GM21576 (cell line): ENCODE measurements around the gene CBX1.

Experiments used
- ATAC-seq: cut with Tn5 transposase; IDR thresholded peaks from one replicate; pipeline ENCODE4 v1.9.1; 2021; ENCODE audit warnings: mild to moderate bottlenecking, moderate library complexity; ENCODE audit not compliant: unreplicated experiment

CBX1 gene

DNA sequence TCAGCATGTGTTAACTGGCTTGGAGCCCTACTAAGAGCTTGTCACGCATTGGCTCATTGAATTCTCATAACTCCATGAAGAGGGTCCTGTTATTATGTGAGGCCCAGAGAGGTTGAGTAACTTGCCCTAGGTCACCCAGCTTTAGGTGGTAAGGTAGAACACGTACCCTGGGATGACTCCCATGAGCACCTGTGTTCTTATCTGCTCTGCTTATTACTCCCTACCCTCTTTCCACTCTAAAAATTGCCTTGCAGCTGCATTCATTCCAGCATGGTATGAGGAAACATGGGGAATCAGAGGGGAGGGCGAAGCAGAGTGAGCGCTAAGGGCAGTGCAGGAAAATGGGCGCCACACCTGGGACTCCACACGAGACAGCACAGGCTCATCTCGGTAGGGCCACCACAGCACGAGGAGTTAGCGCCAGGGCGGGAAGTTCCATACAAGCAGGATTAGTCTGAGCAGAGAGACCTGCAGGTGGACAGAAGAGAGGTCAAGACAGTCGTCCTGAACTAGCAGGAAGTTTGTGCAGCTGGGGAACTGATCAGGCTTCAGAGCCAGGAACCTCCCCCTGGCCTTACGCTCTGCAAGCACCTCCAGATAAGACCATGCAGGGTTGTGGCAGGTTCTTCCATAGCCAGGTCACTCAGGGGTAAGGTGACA is 73.8 kb downstream of the CBX1 start:
- ATAC-seq = no peak

GRCh38 chr17:48026502-48027321 is 74.6 kb downstream of the CBX1 start:
- ATAC-seq = no peak

DNA sequence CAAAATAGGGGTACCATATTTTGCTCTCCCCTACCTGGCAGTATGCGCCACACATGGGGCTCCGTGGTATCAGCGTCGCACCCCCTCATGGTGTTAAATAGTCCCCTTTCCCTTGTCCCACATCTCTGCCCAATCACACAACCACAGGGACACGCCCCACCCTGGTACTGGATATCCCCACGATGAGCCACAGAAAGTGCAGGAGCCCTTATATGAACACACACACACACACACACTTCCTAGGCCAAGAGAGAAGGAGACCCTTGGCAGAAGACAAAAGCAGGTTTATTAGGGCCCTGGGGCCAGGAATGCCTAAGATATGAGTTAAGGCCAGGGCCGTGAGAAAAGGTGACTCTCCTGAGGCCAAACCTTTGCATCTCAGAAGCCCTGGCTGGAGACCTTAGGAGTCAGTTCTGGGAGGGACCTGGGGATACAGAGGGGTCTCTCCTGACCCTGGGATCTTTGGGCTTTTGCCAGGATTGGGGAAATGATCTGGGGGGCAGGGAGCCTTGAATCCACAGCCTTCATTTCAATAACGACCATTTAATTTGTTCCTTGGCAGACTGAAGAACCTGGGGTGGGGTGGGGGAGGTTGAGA is 75.3 kb downstream of the CBX1 start:
- ATAC-seq = no peak

GRCh38 chr17:48025040-48025903 is 76.0 kb downstream of the CBX1 start:
- ATAC-seq = peak; percentile 76

GRCh38 chr17:48024149-48025039 is 76.9 kb downstream of the CBX1 start:
- no peak for ATAC-seq

- no peak for ATAC-seq
Observed at GRCh38 chr17:48023400-48024148, 77.7 kb downstream of the CBX1 start.

GRCh38 chr17:48022901-48023300 is 78.4 kb downstream of the CBX1 start:
- no peak for ATAC-seq

- ATAC-seq = no peak
Observed at GRCh38 chr17:48021934-48022333, 79.3 kb downstream of the CBX1 start.
